ENCODE results near the gene LMBR1L.

The LMBR1L gene

GRCh38 chr12:49146406-49146805 is 35.8 kb upstream of the LMBR1L start:
- no peak for TF ChIP-seq RAD21 (IDR thresholded peaks at IDR 0.05; ENCODE audit: low read depth)
- no peak for TF ChIP-seq NFIC (IDR thresholded peaks at IDR 0.05)
- no peak for TF ChIP-seq REST (IDR thresholded peaks at IDR 0.05; ENCODE audit: low read depth)
- no peak for TF ChIP-seq FOXM1 (IDR thresholded peaks at IDR 0.05; ENCODE audit: borderline replicate concordance, low read depth)
- no peak for TF ChIP-seq TCF12 (IDR thresholded peaks at IDR 0.05; ENCODE audit: low read depth)
- TF ChIP-seq USF1 (IDR thresholded peaks at IDR 0.05) = no peak

GRCh38 chr12:49144384-49144783 is 33.7 kb upstream of the LMBR1L start:
- no peak for TF ChIP-seq TEAD4 (IDR thresholded peaks at IDR 0.05)

GRCh38 chr12:49138999-49139398 is 28.4 kb upstream of the LMBR1L start:
- TF ChIP-seq CEBPB (IDR thresholded peaks at IDR 0.05) = no peak

GRCh38 chr12:49138587-49138986 is 27.9 kb upstream of the LMBR1L start:
- TF ChIP-seq ZBTB7A (IDR thresholded peaks at IDR 0.05; ENCODE audit: low read depth) (no peak), CREB1 (IDR thresholded peaks at IDR 0.05; ENCODE audit: low read depth) (no peak), REST (IDR thresholded peaks at IDR 0.05; ENCODE audit: low read depth) (no peak), EP300 (IDR thresholded peaks at IDR 0.05; ENCODE audit: borderline replicate concordance) (no peak), CEBPB (IDR thresholded peaks at IDR 0.05) (no peak), EGR1 (IDR thresholded peaks at IDR 0.05) (no peak), TCF12 (IDR thresholded peaks at IDR 0.05; ENCODE audit: low read depth) (no peak), RAD21 (IDR thresholded peaks at IDR 0.05; ENCODE audit: low read depth) (no peak), FOXM1 (IDR thresholded peaks at IDR 0.05; ENCODE audit: borderline replicate concordance, low read depth) (no peak), MAX (IDR thresholded peaks at IDR 0.05) (no peak), USF1 (IDR thresholded peaks at IDR 0.05) (no peak), NFIC (IDR thresholded peaks at IDR 0.05) (no peak), YY1 (IDR thresholded peaks at IDR 0.05; ENCODE audit: low read depth) (no peak), TEAD4 (IDR thresholded peaks at IDR 0.05) (no peak), TAF1 (IDR thresholded peaks at IDR 0.05; ENCODE audit: low read depth) (no peak)

GRCh38 chr12:49137476-49137875 is 26.8 kb upstream of the LMBR1L start:
- TF ChIP-seq RAD21 (IDR thresholded peaks at IDR 0.05; ENCODE audit: low read depth) = no peak

GRCh38 chr12:49133590-49133989 is 22.9 kb upstream of the LMBR1L start:
- TF ChIP-seq YY1 (IDR thresholded peaks at IDR 0.05; ENCODE audit: low read depth) (no peak), FOXM1 (IDR thresholded peaks at IDR 0.05; ENCODE audit: borderline replicate concordance, low read depth) (no peak), ZBTB7A (IDR thresholded peaks at IDR 0.05; ENCODE audit: low read depth) (no peak), CREB1 (IDR thresholded peaks at IDR 0.05; ENCODE audit: low read depth) (no peak), CEBPB (IDR thresholded peaks at IDR 0.05) (no peak), TEAD4 (IDR thresholded peaks at IDR 0.05) (no peak), USF1 (IDR thresholded peaks at IDR 0.05) (no peak), TCF12 (IDR thresholded peaks at IDR 0.05; ENCODE audit: low read depth) (no peak), EP300 (IDR thresholded peaks at IDR 0.05; ENCODE audit: borderline replicate concordance) (no peak), EGR1 (IDR thresholded peaks at IDR 0.05) (no peak), RAD21 (IDR thresholded peaks at IDR 0.05; ENCODE audit: low read depth) (no peak), TAF1 (IDR thresholded peaks at IDR 0.05; ENCODE audit: low read depth) (no peak), NFIC (IDR thresholded peaks at IDR 0.05) (no peak), REST (IDR thresholded peaks at IDR 0.05; ENCODE audit: low read depth) (no peak), MAX (IDR thresholded peaks at IDR 0.05) (no peak)

All from Ishikawa (cell line).